HL-60 (cell line): ENCODE measurements around the gene TTC22.
A peak's percentile ranks its signal among the peaks of the same experiment; 100 is the strongest.

Source experiments
- DNase-seq, 2 experiments: peaks; one replicate each; pipeline ENCODE4 v3.0.0-alpha.2; 2010 to 2020; ENCODE audit warnings: low read depth in 1 of 2, low spot score in 1 of 2
- H3K27ac ChIP-seq: fragments of 250-450 bp; sonication (Bioruptor Pico); replicated peaks from 2 replicates; pipeline ENCODE4 v1.5.1; 2020; ENCODE audit warnings: mild to moderate bottlenecking, moderate library complexity
- H3K27me3 ChIP-seq: fragments of 250-450 bp; sonication (Bioruptor Pico); 2 replicates; pipeline ENCODE4 v1.5.1; 2021; ENCODE audit warnings: mild to moderate bottlenecking, moderate library complexity; ENCODE audit not compliant: insufficient read depth, poor library complexity, severe bottlenecking
- H3K4me3 ChIP-seq: replicated peaks from 2 replicates; pipeline ENCODE4 v1.5.1; 2011; ENCODE audit warnings: mild to moderate bottlenecking, control low read depth, low read length; ENCODE audit not compliant: insufficient read depth
- CTCF ChIP-seq: IDR thresholded peaks from one replicate; pipeline ENCODE4 v1.5.1; 2011; ENCODE audit warnings: low read length, control low read depth, inconsistent platforms; ENCODE audit not compliant: insufficient read depth
- GABPA ChIP-seq: IDR thresholded peaks from 2 replicates; pipeline ENCODE4 v1.6.1; 2012; ENCODE audit warnings: low read depth
- POLR2AphosphoS5 ChIP-seq: IDR thresholded peaks from 2 replicates; pipeline ENCODE4 v1.6.1; 2012; ENCODE audit warnings: low read depth
- REST ChIP-seq: IDR thresholded peaks from 2 replicates; pipeline ENCODE4 v1.6.1; 2012; ENCODE audit warnings: low read depth; ENCODE audit not compliant: insufficient replicate concordance
- SPI1 ChIP-seq: IDR thresholded peaks from 2 replicates; pipeline ENCODE4 v1.6.1; 2012; ENCODE audit warnings: low read depth, mild to moderate bottlenecking, borderline replicate concordance

Gene TTC22

GRCh38 chr1:54805466-54805865 lies 4.3 kb upstream of the TTC22 start:
- Histone ChIP-seq H3K27me3 (no peaks in the 10 kb centered on the region), H3K27ac (no peak overlapping the region), H3K4me3 (no peak overlapping the region)
- DNase-seq: no peak
- TF ChIP-seq POLR2AphosphoS5 (no peak), SPI1 (no peak), REST (no peak), CTCF (no peak), GABPA (no peak)

- no peak for TF ChIP-seq REST
- TF ChIP-seq GABPA: no peak
- TF ChIP-seq CTCF: no peak
- TF ChIP-seq POLR2AphosphoS5: no peak
- no peak for TF ChIP-seq SPI1
- DNase-seq: no peak
- Histone ChIP-seq H3K27ac (no peak overlapping the region), H3K4me3 (no peak overlapping the region), H3K27me3 (no peaks in the 10 kb centered on the region)
Measured at GRCh38 chr1:54804471-54805132, 3.5 kb upstream of the TTC22 start.

- Histone ChIP-seq H3K27ac (no peak overlapping the region), H3K4me3 (no peak overlapping the region), H3K27me3 (no peaks in the 10 kb centered on the region)
- TF ChIP-seq GABPA: no peak
- peak; percentile 76 for TF ChIP-seq REST
- DNase-seq: no peak
Measured at GRCh38 chr1:54803761-54804470, 2.8 kb upstream of the TTC22 start.
